GM18909 (cell line): ENCODE results near the gene PSMG3.
"Not testable (repeated sequence)": the region's sequence is repeated elsewhere in the genome, so short reads cannot be mapped to it uniquely, and the experiment has no call there.

ENCODE experiments used
- ATAC-seq: cut with Tn5 transposase; IDR thresholded peaks from one replicate; pipeline ENCODE4 v1.9.1; 2021; ENCODE audit warnings: mild to moderate bottlenecking; ENCODE audit not compliant: unreplicated experiment, poor library complexity

Gene PSMG3

GRCh38 chr7:1519322-1519922, 50.4 kb downstream of the PSMG3 start:
- ATAC-seq, result not testable (repeated sequence)
